Nucleus accumbens (tissue), 56 donors: ENCODE data around the gene ZNF322.

Source experiments
- DNase-seq, 56 donors: peaks; one replicate each; lab custom pipeline; 2025; lab: John Stamatoyannopoulos, UW

ZNF322 gene

GRCh38 chr6:26593278-26594130 is 66.0 kb downstream of the ZNF322 start:
- DNase-seq, result no peak

DNA sequence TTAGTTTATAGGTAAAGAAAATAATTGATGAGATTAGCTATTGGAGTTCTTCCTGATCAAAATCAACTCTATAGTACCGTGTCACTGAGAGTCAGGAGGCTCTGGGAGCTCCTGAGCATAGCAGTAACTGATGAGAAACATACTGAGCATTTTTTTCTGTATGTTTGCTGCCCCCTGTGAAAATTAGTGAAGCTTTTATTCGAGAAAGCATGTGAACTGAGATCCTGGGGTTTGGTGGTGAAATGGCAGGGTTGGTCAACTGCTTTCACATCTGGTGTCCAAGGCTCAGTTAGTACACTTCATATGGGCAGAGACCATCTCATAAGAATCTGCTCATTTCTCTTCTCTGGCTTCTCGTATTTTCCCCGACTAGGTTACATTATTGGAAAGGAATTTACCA is 66.9 kb downstream of the ZNF322 start:
- no peak for DNase-seq

- no peak for DNase-seq
These were observed 70.6 kb downstream of the ZNF322 start for GRCh38 chr6:26588965-26589364.
